H1 (cell line): ENCODE data around the gene FHOD1. TPM values are rescaled to one million over a fixed set of nuclear protein-coding genes. Genes with fewer than 3 reads are reported as not detected.

ENCODE experiments used
- CTCF ChIA-PET: fragments of 300-600 bp; sonication (Branson Sonifier 250); formaldehyde crosslinking; loops from one replicate; lab custom pipeline; 2021; ENCODE audit not compliant: partially characterized antibody; lab: Charles Lee
- POLR2A ChIA-PET: fragments of 300-600 bp; sonication (Branson Sonifier 250); formaldehyde crosslinking; loops from one replicate; lab custom pipeline; 2021; ENCODE audit warnings: inconsistent platforms; ENCODE audit not compliant: partially characterized antibody; lab: Charles Lee
- DNase-seq, 2 experiments: peaks; one replicate each; pipeline versions ENCODE4 v3.0.0 to v3.0.0-alpha.2; 2010 to 2022; ENCODE audit warnings: low spot score in 2 of 2, low read depth in 1 of 2, mixed read lengths in 1 of 2
- FAIRE-seq: peaks from 2 replicates; lab custom pipeline; 2011; peaks lifted over from hg19 to GRCh38; lab: Jason Lieb, UNC
- H2AFZ ChIP-seq: 2 replicates; pipeline ENCODE4 v1.8.1; 2012; ENCODE audit warnings: low read length, inconsistent platforms
- H2AK5ac ChIP-seq: 2 replicates; pipeline ENCODE4 v1.6.1; 2013; ENCODE audit warnings: low read depth, low read length
- H2BK120ac ChIP-seq: replicated peaks from 2 replicates; pipeline ENCODE3; 2013; ENCODE audit warnings: low read depth, low read length, inconsistent platforms
- H2BK12ac ChIP-seq: 2 replicates; pipeline ENCODE4 v1.6.1; 2013; ENCODE audit warnings: low read depth, low read length
- H2BK15ac ChIP-seq: 2 replicates; pipeline ENCODE4 v1.6.1; 2013; ENCODE audit warnings: low read length
- H2BK20ac ChIP-seq: 2 replicates; pipeline ENCODE4 v1.6.1; 2013; ENCODE audit warnings: low read length
- H2BK5ac ChIP-seq: 2 replicates; pipeline ENCODE4 v1.6.1; 2013; ENCODE audit warnings: low read depth, low read length
- H3K14ac ChIP-seq: 2 replicates; pipeline ENCODE4 v1.6.1; 2013; ENCODE audit warnings: inconsistent platforms; ENCODE audit not compliant: insufficient read length
- H3K18ac ChIP-seq: 2 replicates; pipeline ENCODE4 v1.6.1; 2013; ENCODE audit warnings: low read length; ENCODE audit errors: extremely low read depth
- H3K23ac ChIP-seq: 2 replicates; pipeline ENCODE4 v1.6.1; 2013; ENCODE audit warnings: inconsistent platforms; ENCODE audit not compliant: insufficient read length
- H3K23me2 ChIP-seq: 2 replicates; pipeline ENCODE4 v1.6.1; 2013; ENCODE audit warnings: low read depth, low read length
- H3K27ac ChIP-seq: 2 replicates; pipeline ENCODE4 v1.6.1; 2011; ENCODE audit warnings: low read depth, low read length, inconsistent platforms
- H3K27me3 ChIP-seq, 4 experiments: replicated peaks in 1 of 4; 1 replicate in 1 of 4; 2 replicates in 3 of 4; pipeline versions ENCODE4 v1.6.1 to v1.8.1; 2011 to 2013; ENCODE audit warnings: low read length in 3 of 4, mild to moderate bottlenecking in 3 of 4, inconsistent platforms in 2 of 4, mixed read lengths in 2 of 4, moderate library complexity in 1 of 4; ENCODE audit not compliant: control insufficient read depth in 3 of 4, insufficient read depth in 3 of 4; ENCODE audit errors: extremely low read depth in 1 of 4
- H3K36me3 ChIP-seq, 4 experiments: 2 replicates each; pipeline versions ENCODE4 v1.6.1 to v1.8.1; 2011 to 2013; ENCODE audit warnings: mild to moderate bottlenecking in 4 of 4, low read length in 3 of 4, moderate library complexity in 2 of 4, control low read depth in 1 of 4, inconsistent platforms in 1 of 4; ENCODE audit not compliant: insufficient read depth in 4 of 4, control insufficient read depth in 2 of 4
- H3K4ac ChIP-seq: replicated peaks from 2 replicates; pipeline ENCODE3; 2013; ENCODE audit warnings: low read length, low read depth, mixed read lengths, inconsistent platforms; ENCODE audit not compliant: insufficient read length
- H3K4me1 ChIP-seq, 4 experiments: replicated peaks in 1 of 4; 1 replicate in 1 of 4; 2 replicates in 3 of 4; pipeline versions ENCODE4 v1.6.1 to v1.8.1; 2011 to 2013; ENCODE audit warnings: low read length in 3 of 4, inconsistent platforms in 2 of 4, mixed read lengths in 1 of 4; ENCODE audit not compliant: insufficient read depth in 4 of 4, control insufficient read depth in 3 of 4
- H3K4me2 ChIP-seq, 2 experiments: 2 replicates each; pipeline versions ENCODE4 v1.6.1 to v1.8.1; 2011 to 2013; ENCODE audit warnings: low read depth in 2 of 2, low read length in 2 of 2, control low read depth in 1 of 2, inconsistent platforms in 1 of 2, mild to moderate bottlenecking in 1 of 2; ENCODE audit not compliant: insufficient read depth in 1 of 2
- H3K4me3 ChIP-seq, 4 experiments: fragments of 200-600, 300-600 bp in 1 of 4; sonication (generic), shearing (Covaris generic), sonication (Bioruptor Twin) in 1 of 4; 2 replicates each; pipeline versions ENCODE4 v1.5.1 to v1.8.1; 2011 to 2016; ENCODE audit warnings: low read length in 4 of 4, low read depth in 3 of 4, control low read depth in 2 of 4, inconsistent platforms in 2 of 4, mild to moderate bottlenecking in 2 of 4, mixed read lengths in 1 of 4, moderate library complexity in 1 of 4; ENCODE audit not compliant: insufficient read depth in 2 of 4; ENCODE audit errors: extremely low read depth in 1 of 4
- H3K56ac ChIP-seq: replicated peaks from 2 replicates; pipeline ENCODE3; 2013; ENCODE audit warnings: low read depth, mild to moderate bottlenecking, mixed read lengths, low read length, inconsistent platforms; ENCODE audit not compliant: insufficient read length
- H3K79me1 ChIP-seq: 2 replicates; pipeline ENCODE4 v1.6.1; 2013; ENCODE audit warnings: low read depth, low read length, control low read depth
- H3K79me2 ChIP-seq, 2 experiments: 2 replicates each; pipeline versions ENCODE4 v1.6.1 to v1.8.1; 2012 to 2013; ENCODE audit warnings: low read length in 2 of 2, mild to moderate bottlenecking in 2 of 2, inconsistent platforms in 1 of 2; ENCODE audit not compliant: insufficient read depth in 2 of 2, control insufficient read depth in 1 of 2
- H3K9ac ChIP-seq, 4 experiments: replicated peaks in 1 of 4; 1 replicate in 1 of 4; 2 replicates in 3 of 4; pipeline versions ENCODE4 v1.6.1 to v1.8.1; 2011 to 2013; ENCODE audit warnings: low read depth in 3 of 4, low read length in 3 of 4, control low read depth in 2 of 4, mild to moderate bottlenecking in 2 of 4, moderate library complexity in 2 of 4, inconsistent platforms in 1 of 4; ENCODE audit errors: extremely low read depth in 1 of 4
- H3K9me3 ChIP-seq, 2 experiments: 2 replicates each; pipeline versions ENCODE4 v1.6.1 to v1.8.1; 2012 to 2013; ENCODE audit warnings: mild to moderate bottlenecking in 2 of 2, moderate library complexity in 2 of 2, control low read depth in 1 of 2, inconsistent platforms in 1 of 2, low read depth in 1 of 2, low read length in 1 of 2, mixed read lengths in 1 of 2; ENCODE audit not compliant: insufficient read depth in 2 of 2
- H4K20me1 ChIP-seq, 2 experiments: replicated peaks in 1 of 2; 2 replicates each; pipeline versions ENCODE3 to v1.8.1; 2011 to 2013; ENCODE audit warnings: inconsistent platforms in 2 of 2, low read length in 2 of 2, mild to moderate bottlenecking in 1 of 2; ENCODE audit not compliant: insufficient read depth in 2 of 2, control insufficient read depth in 1 of 2
- H4K5ac ChIP-seq: 2 replicates; pipeline ENCODE4 v1.6.1; 2013; ENCODE audit warnings: low read length, low read depth, mixed read lengths, inconsistent platforms; ENCODE audit not compliant: insufficient read length
- H4K8ac ChIP-seq: 2 replicates; pipeline ENCODE4 v1.8.0; 2013; ENCODE audit warnings: mild to moderate bottlenecking, moderate library complexity, low read length, inconsistent platforms; ENCODE audit not compliant: insufficient read depth; ENCODE audit errors: extremely low read depth
- H4K91ac ChIP-seq: replicated peaks from 2 replicates; pipeline ENCODE3; 2013; ENCODE audit warnings: low read length, mixed read lengths, inconsistent platforms; ENCODE audit not compliant: insufficient read length
- NANOG ChIP-seq: IDR thresholded peaks from 2 replicates; pipeline ENCODE4 v1.6.1; 2011; ENCODE audit warnings: low read length, low read depth, mild to moderate bottlenecking, inconsistent platforms; ENCODE audit not compliant: insufficient read depth, poor library complexity, severe bottlenecking
- POLR2A ChIP-seq, 2 experiments: IDR thresholded peaks; 1 replicate in 1 of 2; 2 replicates in 1 of 2; pipeline ENCODE4 v1.6.1; 2011; ENCODE audit warnings: low read depth in 2 of 2, low read length in 2 of 2, mild to moderate bottlenecking in 2 of 2; ENCODE audit errors: control extremely low read depth in 1 of 2
- POLR2AphosphoS5 ChIP-seq: IDR thresholded peaks from 2 replicates; pipeline ENCODE4 v1.6.1; 2011; ENCODE audit warnings: low read depth, low read length
- RXRA ChIP-seq: IDR thresholded peaks from 2 replicates; pipeline ENCODE4 v1.6.1; 2011; ENCODE audit warnings: low read depth, mild to moderate bottlenecking, low read length, moderate library complexity; ENCODE audit not compliant: insufficient read depth
- TBP ChIP-seq: IDR thresholded peaks from 2 replicates; pipeline ENCODE4 v1.6.1; 2011; ENCODE audit warnings: low read depth, low read length, improper control_type of control experiment
- polyA plus RNA-seq, 7 experiments: library from polyadenylated mRNA; depleted of rRNA in 3 of 7; stranded (reverse) in 5 of 7; unstranded in 2 of 7; fragments of >200 nt in 5 of 7; fragments of 200-250 nt in 2 of 7; gene quantifications; 1 replicate in 5 of 7; 2 replicates in 1 of 7; 4 replicates in 1 of 7; pipeline versions ENCODE4 v1.2.1 to v1.2.3, GENCODE V29; 2011 to 2013; ENCODE audit warnings: missing spikeins in 2 of 7, mixed read lengths in 2 of 7
- total RNA-seq: library from RNA; stranded (reverse); fragmentation: NEBNext Ultra II Directional; extraction: Animal tissue kit (Norgen Biotek cat#: 25700); gene quantifications from 2 replicates; pipeline ENCODE4 v1.2.1, GENCODE V29; 2021

Gene FHOD1
- total and polyA plus RNA-seq, 2 of the 8 experiments (the other 6 are each of a cell fraction or from before 2014, with no cell fraction given): 31.3 to 60.7 TPM

GRCh38 chr16:67212766-67213165, 34.5 kb downstream of the FHOD1 start:
- H3K14ac ChIP-seq: no peak overlapping the region
- no peak overlapping the region for H2AK5ac ChIP-seq
- H3K4me1 ChIP-seq: no peaks in the 10 kb centered on the region; a peak in 1 of 7 replicates
- no peak overlapping the region for H2BK20ac ChIP-seq
- H3K36me3 ChIP-seq: no peaks in the 10 kb centered on the region
- ChIA-PET CTCF (interaction anchor here (0.6 to 8.9 kb wide), 4 partner anchors 11 to 83 kb away, joined by 3 to 111 read pairs (median 4); partner anchors contain the start of genes E2F4 and ELMO3), POLR2A (interaction anchor here (0.9 to 3.5 kb wide), 4 partner anchors 8 to 247 kb away, joined by 3 to 19 read pairs (median 3); partner anchors contain the start of gene TMEM208)
- no peak overlapping the region for H2BK120ac ChIP-seq
- H3K18ac ChIP-seq: no peak overlapping the region
- no peak overlapping the region for H3K4ac ChIP-seq
- H3K27ac ChIP-seq: no peak overlapping the region
- no peaks in the 10 kb centered on the region for H3K79me1 ChIP-seq
- no peaks in the 10 kb centered on the region for H3K9me3 ChIP-seq
- H2BK15ac ChIP-seq: no peak overlapping the region
- no peak overlapping the region for H4K91ac ChIP-seq
- H3K27me3 ChIP-seq: peaks cover 0 to 12% (median 10%) of the 10 kb centered on the region in 4 experiments; a peak in 4 of 7 replicates
- H3K4me2 ChIP-seq: no peak overlapping the region
- H2AFZ ChIP-seq: no peak overlapping the region
- H3K56ac ChIP-seq: no peak overlapping the region
- DNase-seq: no peak
- no peak overlapping the region for H4K5ac ChIP-seq
- H2BK12ac ChIP-seq: no peak overlapping the region
- no peak overlapping the region for H2BK5ac ChIP-seq
- no peak overlapping the region for H4K8ac ChIP-seq
- no peak overlapping the region for H3K4me3 ChIP-seq
- no peaks in the 10 kb centered on the region for H3K23me2 ChIP-seq
- no peak overlapping the region for H3K9ac ChIP-seq
- H3K23ac ChIP-seq: no peak overlapping the region
- no peak for FAIRE-seq
- no peaks in the 10 kb centered on the region for H4K20me1 ChIP-seq
- H3K79me2 ChIP-seq: no peaks in the 10 kb centered on the region
- no peak for TF ChIP-seq NANOG
- no peak for TF ChIP-seq POLR2AphosphoS5
- no peak for TF ChIP-seq POLR2A (IDR thresholded peaks at IDR 0.05; ENCODE audit: control extremely low read depth in 1 of 2, low read depth in 2 of 2, low read length in 2 of 2)
- no peak for TF ChIP-seq RXRA
- TF ChIP-seq TBP: no peak
